ENCODE data around the gene FOXRED2. TPM values are rescaled to one million over a fixed set of nuclear protein-coding genes. Genes with fewer than 3 reads are reported as not detected.

Gene FOXRED2
- 1.8 and 3.0 TPM in 2 replicates for total RNA-seq

GRCh38 chr22:36506637-36507517 is at the start of gene FOXRED2:
TSS of gene FOXRED2 (minus strand) at chr22:36507040. CDS start at chr22:36506422, 618 bp downstream.

GRCh38 chr22:36528795-36529751 is 22.2 kb upstream of the FOXRED2 start, which contains the start of gene EIF3D:
TSS of gene EIF3D (minus strand) at chr22:36529166. CDS start at chr22:36526121, 3,045 bp downstream.

GRCh38 chr22:36481393-36482168 is 25.3 kb downstream of the FOXRED2 start, which contains the start of gene TXN2:
TSS of gene TXN2 (minus strand) at chr22:36481640. CDS start at chr22:36480837, 803 bp downstream.

Other genes starting within 250 kb of the FOXRED2 start
- 375 and 451 TPM in 2 replicates for gene MYH9, start 119.1 kb downstream of the FOXRED2 start, total RNA-seq
- gene TXN2, start 25.4 kb downstream of the FOXRED2 start, total RNA-seq = 21.8 and 30.0 TPM in 2 replicates
- 406 and 414 TPM in 2 replicates for gene EIF3D, start 22.1 kb upstream of the FOXRED2 start, total RNA-seq
- gene CACNG2, start 196.7 kb upstream of the FOXRED2 start, total RNA-seq = not detected in 2 replicates